ENCODE measurements around the gene ELAVL3. TPM values are rescaled to one million over a fixed set of nuclear protein-coding genes. Genes with fewer than 3 reads are reported as not detected.

Gene ELAVL3
- total and polyA plus RNA-seq, 2 of the 4 experiments (the other 2 are of a cell fraction): not detected

- Histone ChIP-seq H2BK15ac (ENCODE audit: low read depth, low read length) (no peak overlapping the region), H2BK5ac (ENCODE audit: low read depth, low read length, poor library complexity, severe bottlenecking) (no peak overlapping the region), H3K9ac (ENCODE audit: low read depth, low read length) (no peak overlapping the region), H2AK9ac (replicated peaks; ENCODE audit: low read depth, low read length, poor library complexity) (no peak overlapping the region), H3K4ac (ENCODE audit: low read depth, low read length) (no peak overlapping the region), H3K18ac (ENCODE audit: low read depth, low read length) (no peak overlapping the region), H3K4me1 (ENCODE audit: control insufficient read depth, insufficient read depth, low read length) (peaks cover 6% of the 10 kb centered on the region), H4K5ac (ENCODE audit: low read depth, low read length) (no peak overlapping the region), H3K56ac (ENCODE audit: extremely low read depth, insufficient read depth, low read length) (no peak overlapping the region), H3K9me3 (ENCODE audit: control insufficient read depth, insufficient read depth, low read length) (no peaks in the 10 kb centered on the region), H3K23ac (ENCODE audit: low read depth, low read length) (no peak overlapping the region), H4K91ac (ENCODE audit: insufficient read depth, low read depth, low read length) (no peak overlapping the region), H4K20me1 (ENCODE audit: insufficient read depth, low read length) (no peaks in the 10 kb centered on the region), H3K79me1 (ENCODE audit: low read depth in 1 of 2, low read length in 2 of 2) (peaks cover 14 to 30% of the 10 kb centered on the region in 2 experiments; a peak in 3 of 4 replicates), H3K4me2 (ENCODE audit: low read depth, low read length) (no peak overlapping the region), H3K36me3 (ENCODE audit: control insufficient read depth, insufficient read depth, low read length) (peaks cover 7% of the 10 kb centered on the region), H2BK20ac (ENCODE audit: low read depth, low read length) (no peak overlapping the region), H3K4me3 (ENCODE audit: insufficient read depth, low read depth, low read length) (no peak overlapping the region), H2BK120ac (ENCODE audit: low read depth, low read length) (no peak overlapping the region), H3K9me1 (ENCODE audit: insufficient read depth, low read length) (peaks cover 4% of the 10 kb centered on the region), H3K14ac (replicated peaks; ENCODE audit: low read depth, low read length) (no peak overlapping the region), H4K8ac (ENCODE audit: low read depth in 2 of 2, low read length in 2 of 2) (no peak overlapping the region), H3K27ac (ENCODE audit: insufficient read depth, low read length) (no peak overlapping the region), H2AK5ac (ENCODE audit: low read depth, low read length) (no peak overlapping the region), H3K27me3 (ENCODE audit: control insufficient read depth, insufficient read depth, low read length) (no peaks in the 10 kb centered on the region), H2AFZ (replicated peaks; ENCODE audit: low read length, poor library complexity) (no peak overlapping the region)
- intact Hi-C loops (cut with micrococcal nuclease): no loop called here
- BruUV-seq (replicated peaks): no TSS peak
- ATAC-seq (ENCODE audit: low read depth): no peak
- dilution Hi-C loops (cut with HindIII; ENCODE audit: low sequenced_read_pairs, unreplicated experiment): no loop called here
- no peak for DNase-seq
- ChIA-PET CTCF (no interaction called here), POLR2A (ENCODE audit: unreplicated experiment) (no interaction called here)
- 96% methylated on average over 5 of the region's 18 CpGs; no CpG with 5 or more reads in 1 of the 2 experiments for WGBS, 2 experiments (ENCODE audit: extremely low coverage in 2 of 2, insufficient read length in 1 of 2)
- in situ Hi-C loops (cut with MboI; ENCODE audit: low sequenced_read_pairs): no loop called here
- TF ChIP-seq MAZ (IDR thresholded peaks at IDR 0.05; ENCODE audit: borderline replicate concordance, low read depth, low read length) (no peak), NFE2L2 (IDR thresholded peaks at IDR 0.05; ENCODE audit: low read depth, low read length) (no peak), MAFK (IDR thresholded peaks at IDR 0.05; ENCODE audit: low read depth, low read length) (no peak), RCOR1 (IDR thresholded peaks at IDR 0.05; ENCODE audit: insufficient replicate concordance, low read length) (no peak), CEBPB (IDR thresholded peaks at IDR 0.05; ENCODE audit: low read depth, low read length) (no peak), MXI1 (IDR thresholded peaks at IDR 0.05; ENCODE audit: borderline replicate concordance, low read depth, low read length) (no peak), ELK1 (IDR thresholded peaks at IDR 0.05; ENCODE audit: borderline replicate concordance, low read depth, low read length) (no peak), SMC3 (IDR thresholded peaks at IDR 0.05; ENCODE audit: low read depth, low read length) (no peak), BHLHE40 (IDR thresholded peaks at IDR 0.05; ENCODE audit: low read depth, low read length) (no peak), POLR2A (IDR thresholded peaks at IDR 0.05; ENCODE audit: low read depth, low read length) (no peak), RAD21 (IDR thresholded peaks at IDR 0.05; ENCODE audit: low read length) (no peak), CHD1 (IDR thresholded peaks at IDR 0.05; ENCODE audit: low read depth, low read length) (no peak), RFX5 (IDR thresholded peaks at IDR 0.05; ENCODE audit: low read depth, low read length) (no peak), FOS (IDR thresholded peaks at IDR 0.05; ENCODE audit: low read depth, low read length) (no peak)
- TF ChIP-seq, protein P1, sequence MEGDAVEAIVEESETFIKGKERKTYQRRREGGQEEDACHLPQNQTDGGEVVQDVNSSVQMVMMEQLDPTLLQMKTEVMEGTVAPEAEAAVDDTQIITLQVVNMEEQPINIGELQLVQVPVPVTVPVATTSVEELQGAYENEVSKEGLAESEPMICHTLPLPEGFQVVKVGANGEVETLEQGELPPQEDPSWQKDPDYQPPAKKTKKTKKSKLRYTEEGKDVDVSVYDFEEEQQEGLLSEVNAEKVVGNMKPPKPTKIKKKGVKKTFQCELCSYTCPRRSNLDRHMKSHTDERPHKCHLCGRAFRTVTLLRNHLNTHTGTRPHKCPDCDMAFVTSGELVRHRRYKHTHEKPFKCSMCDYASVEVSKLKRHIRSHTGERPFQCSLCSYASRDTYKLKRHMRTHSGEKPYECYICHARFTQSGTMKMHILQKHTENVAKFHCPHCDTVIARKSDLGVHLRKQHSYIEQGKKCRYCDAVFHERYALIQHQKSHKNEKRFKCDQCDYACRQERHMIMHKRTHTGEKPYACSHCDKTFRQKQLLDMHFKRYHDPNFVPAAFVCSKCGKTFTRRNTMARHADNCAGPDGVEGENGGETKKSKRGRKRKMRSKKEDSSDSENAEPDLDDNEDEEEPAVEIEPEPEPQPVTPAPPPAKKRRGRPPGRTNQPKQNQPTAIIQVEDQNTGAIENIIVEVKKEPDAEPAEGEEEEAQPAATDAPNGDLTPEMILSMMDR (conservative IDR thresholded peaks at IDR 0.05; ENCODE audit: low read depth, low read length): no peak
- TF ChIP-seq, protein P2, sequence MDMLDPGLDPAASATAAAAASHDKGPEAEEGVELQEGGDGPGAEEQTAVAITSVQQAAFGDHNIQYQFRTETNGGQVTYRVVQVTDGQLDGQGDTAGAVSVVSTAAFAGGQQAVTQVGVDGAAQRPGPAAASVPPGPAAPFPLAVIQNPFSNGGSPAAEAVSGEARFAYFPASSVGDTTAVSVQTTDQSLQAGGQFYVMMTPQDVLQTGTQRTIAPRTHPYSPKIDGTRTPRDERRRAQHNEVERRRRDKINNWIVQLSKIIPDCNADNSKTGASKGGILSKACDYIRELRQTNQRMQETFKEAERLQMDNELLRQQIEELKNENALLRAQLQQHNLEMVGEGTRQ (IDR thresholded peaks at IDR 0.05; ENCODE audit: low read depth, low read length): no peak
Observed at GRCh38 chr19:11507370-11508078, 26.7 kb upstream of the ELAVL3 start.
